HG03097 (cell line): ENCODE data around the gene CTBS.
A peak's percentile ranks its signal among the peaks of the same experiment; 100 is the strongest.
"Not testable (repeated sequence)": the region's sequence is repeated elsewhere in the genome, so short reads cannot be mapped to it uniquely, and the experiment has no call there.

ENCODE experiments used
- ATAC-seq: cut with Tn5 transposase; IDR thresholded peaks from one replicate; pipeline ENCODE4 v1.9.1; 2021; ENCODE audit not compliant: unreplicated experiment, low FRiP score

CTBS gene

GRCh38 chr1:84507887-84508286 is 66.4 kb downstream of the CTBS start:
- not testable (repeated sequence) for ATAC-seq

DNA sequence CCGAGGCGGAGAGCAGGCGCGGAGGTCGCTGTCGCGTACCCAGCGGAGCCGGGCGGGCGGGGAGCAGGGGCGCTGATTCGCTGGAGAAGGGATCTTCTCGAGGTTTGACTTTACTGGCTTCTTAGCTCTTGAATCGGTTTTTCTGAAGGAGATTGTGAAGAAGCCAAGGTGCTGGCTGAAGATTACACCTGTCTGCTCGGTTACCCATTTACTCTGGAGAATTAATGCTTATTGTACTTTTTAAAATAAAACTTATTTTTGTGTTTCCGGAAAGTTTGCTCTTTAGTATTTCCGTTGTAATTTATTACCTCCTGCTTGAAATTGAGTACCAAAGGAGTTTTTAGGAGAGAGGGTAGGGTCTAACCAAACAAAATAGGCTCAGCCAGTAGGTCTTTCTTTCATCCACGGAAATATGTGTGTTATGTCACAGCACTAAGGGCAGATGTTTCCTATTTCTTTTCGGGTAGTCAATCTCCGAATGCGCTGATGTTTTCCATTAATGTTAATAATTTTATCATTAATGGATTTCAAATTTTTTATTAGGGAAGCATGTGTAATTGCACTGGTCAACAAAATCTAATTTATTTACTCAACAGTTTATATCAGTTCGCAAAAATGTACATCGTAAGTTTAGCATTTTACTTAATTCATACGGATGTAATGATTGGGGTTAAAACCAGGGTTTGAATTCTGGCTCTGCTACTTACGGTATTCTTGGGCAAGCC is 67.3 kb downstream of the CTBS start:
- ATAC-seq: no peak

DNA sequence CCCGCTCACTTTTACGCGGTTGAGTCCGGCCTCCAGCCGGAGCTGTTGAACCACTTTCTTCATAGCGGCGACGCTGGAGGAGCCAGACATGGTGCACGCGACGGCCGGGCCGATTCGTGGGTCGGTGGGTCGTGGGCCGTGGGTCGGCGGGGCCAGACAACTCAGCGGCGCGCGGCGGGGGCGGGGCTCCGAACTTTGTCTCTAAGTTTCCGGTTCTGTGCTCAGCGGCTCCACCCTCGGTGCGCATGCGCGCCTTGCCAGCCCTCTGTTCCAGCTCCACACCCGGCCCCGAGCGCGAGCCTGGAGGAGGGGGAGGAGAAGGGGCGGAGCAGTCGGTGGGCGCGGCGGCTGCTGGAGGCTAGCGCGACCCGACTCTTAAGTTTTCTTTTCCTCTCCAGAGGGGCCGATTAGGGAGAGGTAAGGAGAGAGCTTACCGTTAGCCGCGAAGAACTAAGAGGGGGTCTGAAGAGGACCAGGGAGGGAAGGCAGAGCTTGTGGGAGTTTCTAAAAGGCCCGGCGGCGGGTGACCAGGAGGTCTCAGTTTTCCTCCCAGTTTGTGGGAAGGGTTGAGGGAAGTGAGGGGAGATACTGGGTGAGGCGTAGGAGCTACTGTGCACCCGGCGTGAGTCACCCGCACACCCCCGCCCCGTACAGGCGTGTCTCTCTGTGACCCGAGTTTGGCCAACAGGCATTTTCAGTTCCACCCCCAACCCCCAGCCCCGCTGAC is 68.1 kb downstream of the CTBS start, which contains the start of the genes GNG5 and SPATA1:
TSS of gene GNG5 (minus strand) at position 580 of the 727 bp plus-strand sequence. CDS start at position 90, 490 bp downstream.
TSS of gene SPATA1 (plus strand) at position 385 of the 727 bp plus-strand sequence. CDS start 9,974 bp downstream, outside the sequence.
- ATAC-seq: peak; percentile 79

DNA sequence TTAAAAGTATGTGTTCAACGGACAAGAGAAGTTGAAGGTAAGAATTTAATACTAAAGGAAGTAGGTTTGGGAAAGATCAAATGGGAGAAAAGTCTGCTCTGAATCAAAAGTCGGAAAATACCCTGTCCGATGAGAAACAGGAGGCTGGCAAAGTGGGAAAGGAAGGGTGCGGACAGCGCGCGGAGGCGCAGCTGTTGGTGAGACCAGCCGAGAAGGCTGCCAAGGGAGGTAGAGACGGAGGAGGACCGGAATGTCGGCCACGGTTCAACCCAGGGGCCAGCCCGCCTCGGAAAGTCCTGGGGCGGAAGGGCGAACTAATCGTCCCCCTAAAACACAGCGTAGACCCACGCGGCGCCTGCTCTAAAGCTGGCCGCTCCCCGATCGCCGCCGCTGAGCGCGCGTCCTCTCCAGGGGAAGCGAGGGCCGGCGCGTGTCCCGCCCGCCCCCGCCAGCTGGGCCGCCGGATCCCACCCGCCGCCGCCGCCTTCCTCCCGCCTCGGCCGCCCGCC is 68.7 kb downstream of the CTBS start:
- ATAC-seq: peak; percentile 31

DNA sequence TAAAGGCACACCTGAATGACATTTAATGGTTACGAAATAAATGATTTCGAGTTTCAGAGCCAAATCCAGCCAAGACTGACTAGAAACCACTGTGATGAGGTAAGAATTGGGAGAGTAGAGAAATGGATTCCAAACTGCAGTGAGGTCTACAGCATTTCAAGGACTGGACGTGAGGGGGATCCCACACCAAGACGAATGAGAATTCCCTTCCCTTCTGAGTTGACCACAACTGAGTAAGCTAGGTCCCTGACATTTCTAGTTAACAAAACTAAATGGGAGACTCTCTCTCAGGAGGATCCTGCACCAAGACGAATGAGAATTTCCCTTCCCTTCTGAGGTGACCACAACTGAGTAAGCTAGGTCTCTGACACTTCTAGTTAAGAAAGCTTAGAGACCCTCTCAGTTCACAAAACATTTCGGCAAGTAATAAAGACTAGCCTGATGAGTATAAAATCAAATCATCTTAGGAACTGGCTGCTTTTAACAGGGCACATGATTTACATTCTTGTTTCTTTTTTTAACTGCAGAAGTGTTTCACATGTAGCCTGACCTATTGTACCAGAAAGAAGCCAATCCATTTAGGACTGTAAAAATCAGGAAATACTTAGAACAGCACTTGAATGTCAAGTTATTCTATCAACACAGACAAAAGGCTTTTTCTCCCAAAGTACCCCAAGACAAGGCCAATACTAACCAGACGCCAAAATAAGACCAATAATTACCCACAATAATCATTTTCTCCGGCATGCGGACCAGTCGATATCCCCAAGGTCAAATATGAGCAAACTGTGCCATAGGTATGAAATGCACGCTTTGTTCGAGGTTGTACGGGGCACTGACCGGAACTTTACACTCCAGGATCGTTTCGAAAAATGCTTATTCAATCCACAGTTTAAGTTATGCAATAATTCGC is 69.4 kb downstream of the CTBS start:
- ATAC-seq: no peak

DNA sequence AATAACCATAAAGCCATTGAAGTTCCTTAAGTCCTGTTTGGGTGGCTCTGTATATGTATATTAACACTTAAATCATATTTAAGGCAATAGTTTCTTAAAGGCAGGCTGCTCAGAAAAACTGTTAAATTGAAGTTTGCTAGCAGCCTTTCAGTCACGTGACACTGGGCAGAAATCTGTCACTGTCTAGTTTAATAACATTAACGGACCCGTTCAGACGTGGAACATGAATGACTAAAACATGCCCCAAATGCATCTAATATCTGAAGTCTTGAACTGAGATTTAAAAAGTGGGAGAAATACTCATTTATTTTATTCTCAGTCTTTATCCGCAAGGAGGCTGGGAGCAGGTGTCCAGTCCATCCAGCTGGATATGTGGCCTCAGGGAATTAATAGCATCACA is 71.3 kb downstream of the CTBS start:
- no peak for ATAC-seq
